NK-92 (cell line): ENCODE results near the gene RUFY2.
"Not testable (repeated sequence)": the region's sequence is repeated elsewhere in the genome, so short reads cannot be mapped to it uniquely, and the experiment has no call there.

Experiments
- DNase-seq: peaks from one replicate; lab custom pipeline; 2025; ENCODE audit not compliant: unreplicated experiment; lab: John Stamatoyannopoulos, UW

RUFY2 gene

GRCh38 chr10:68406815-68407548, at the start of gene RUFY2:
Gene RUFY2, minus strand, starts transcription at chr10:68407277. Its CDS starts 88 bp downstream, at chr10:68407189.
- no peak for DNase-seq

- not testable (repeated sequence) for DNase-seq
Measured at GRCh38 chr10:68449698-68450097, 42.6 kb upstream of the RUFY2 start.

GRCh38 chr10:68446179-68446578, 39.1 kb upstream of the RUFY2 start:
- no peak for DNase-seq

- no peak for DNase-seq
Measured at GRCh38 chr10:68442971-68443370, 35.9 kb upstream of the RUFY2 start.

- DNase-seq: no peak
Measured at GRCh38 chr10:68440898-68441297, 33.8 kb upstream of the RUFY2 start.

GRCh38 chr10:68435803-68436202, 28.7 kb upstream of the RUFY2 start:
- no peak for DNase-seq

GRCh38 chr10:68434657-68435056, 27.6 kb upstream of the RUFY2 start:
- no peak for DNase-seq

- DNase-seq: no peak
Measured at GRCh38 chr10:68428396-68429104, 21.5 kb upstream of the RUFY2 start.

GRCh38 chr10:68424454-68425014, 17.5 kb upstream of the RUFY2 start:
- DNase-seq: no peak

GRCh38 chr10:68423522-68423921, 16.4 kb upstream of the RUFY2 start:
- DNase-seq: no peak

GRCh38 chr10:68419376-68419775, 12.3 kb upstream of the RUFY2 start:
- no peak for DNase-seq

GRCh38 chr10:68408898-68409518, 1.9 kb upstream of the RUFY2 start:
- DNase-seq: no peak

- no peak for DNase-seq
Measured at GRCh38 chr10:68406111-68406814, 814 bp downstream of the RUFY2 start.

GRCh38 chr10:68403701-68404100, 3.4 kb downstream of the RUFY2 start:
- DNase-seq: no peak

GRCh38 chr10:68402276-68402675, 4.8 kb downstream of the RUFY2 start:
- DNase-seq: no peak

- no peak for DNase-seq
Measured at GRCh38 chr10:68397005-68397404, 10.1 kb downstream of the RUFY2 start.

GRCh38 chr10:68385740-68386139, 21.3 kb downstream of the RUFY2 start:
- DNase-seq: no peak

GRCh38 chr10:68371604-68372003, 35.5 kb downstream of the RUFY2 start:
- DNase-seq: no peak

- DNase-seq: no peak
Measured at GRCh38 chr10:68367121-68367520, 40.0 kb downstream of the RUFY2 start.

- no peak for DNase-seq
Measured at GRCh38 chr10:68366600-68366999, 40.5 kb downstream of the RUFY2 start.

GRCh38 chr10:68365611-68366010, 41.5 kb downstream of the RUFY2 start:
- DNase-seq: no peak
